Measurements from ENCODE around the gene HOXA6. TPM values are rescaled to one million over a fixed set of nuclear protein-coding genes. Genes with fewer than 3 reads are reported as not detected.

The HOXA6 gene
- total and polyA plus RNA-seq, 9 donors: 4.2 to 10.5 (median 5.6) TPM

DNA sequence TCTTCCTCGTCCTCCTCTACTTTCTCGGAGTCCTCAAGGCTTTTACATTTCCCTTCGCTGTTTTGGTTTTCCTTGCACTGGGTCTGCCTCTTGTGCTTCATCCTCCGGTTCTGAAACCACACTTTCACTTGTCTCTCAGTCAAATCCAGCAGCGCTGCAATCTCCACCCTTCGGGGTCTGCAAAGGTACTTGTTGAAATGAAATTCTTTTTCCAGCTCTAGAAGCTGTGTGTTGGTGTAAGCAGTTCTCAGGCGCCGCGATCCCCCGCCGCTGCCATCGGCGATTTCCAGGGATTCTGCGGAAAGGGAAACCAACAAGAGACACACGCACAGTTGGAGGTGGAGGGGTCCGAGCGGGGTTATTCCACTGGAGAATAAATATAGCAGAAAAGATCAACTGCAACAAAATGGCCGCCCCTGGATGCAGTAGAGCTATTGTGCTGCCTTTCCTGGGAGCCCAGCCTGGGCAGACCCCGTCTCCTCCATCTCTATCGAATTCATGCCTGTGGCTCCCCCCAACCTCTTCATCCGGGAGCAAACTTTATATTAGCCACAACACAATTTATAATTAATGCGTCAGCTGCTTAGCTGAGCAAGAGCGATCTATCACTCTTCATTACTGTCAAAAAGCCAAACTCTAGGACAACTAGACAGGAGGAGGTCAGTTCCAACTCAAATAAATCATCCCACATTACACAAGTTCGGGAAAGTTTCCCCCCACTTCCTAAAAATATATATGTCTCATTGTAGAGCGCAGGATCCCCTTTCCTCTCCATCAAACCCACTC, 46.2 kb downstream of the HOXA6 start:
- Histone ChIP-seq H3K36me3 (ENCODE audit: control insufficient read depth, insufficient read depth, low read length) (peaks cover 6% of the 10 kb centered on the region), H3K27me3 (ENCODE audit: control insufficient read depth, insufficient read depth, low read length) (peaks cover 62% of the 10 kb centered on the region), H3K4me1 (ENCODE audit: control insufficient read depth, insufficient read depth, low read length) (peaks cover 36% of the 10 kb centered on the region), H3K9me3 (replicated peaks; ENCODE audit: control insufficient read depth, low read depth, low read length) (no peaks in the 10 kb centered on the region), H3K27ac (ENCODE audit: low read length) (peak overlapping the region; percentile 52), H3K4me3 (ENCODE audit: low read length) (no peak overlapping the region)
- 63% methylated on average over 17 of the region's 25 CpGs for WGBS (ENCODE audit: insufficient coverage)
- DNase-seq: no peak

DNA sequence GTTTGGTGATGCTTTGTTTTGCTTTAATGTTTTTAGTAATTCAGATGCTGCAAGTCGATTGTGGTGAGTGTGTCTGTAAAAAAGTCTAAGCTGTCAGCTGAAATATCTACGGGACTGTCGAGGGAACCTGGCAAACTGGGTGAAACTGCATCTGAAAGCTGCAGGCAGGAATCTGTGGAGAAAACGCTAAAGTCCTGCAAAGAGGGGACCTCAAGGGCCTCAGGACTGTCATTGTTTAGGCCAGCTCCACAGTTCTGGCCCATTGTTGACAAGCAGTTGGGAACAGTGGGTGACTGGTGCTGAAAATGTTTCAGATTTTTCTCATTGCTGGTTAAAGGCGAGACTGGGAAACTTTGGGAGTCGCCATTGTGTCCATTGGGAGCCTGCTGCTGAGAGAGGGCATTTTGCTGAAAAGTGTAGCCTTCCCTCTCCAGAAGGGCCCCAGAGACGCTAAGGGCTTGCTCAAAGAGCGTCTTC, 46.8 kb downstream of the HOXA6 start:
- peaks cover 30% of the 10 kb centered on the region for H3K4me1 ChIP-seq (ENCODE audit: control insufficient read depth, insufficient read depth, low read length)
- no peak overlapping the region for H3K4me3 ChIP-seq (ENCODE audit: low read length)
- peaks cover 6% of the 10 kb centered on the region for H3K36me3 ChIP-seq (ENCODE audit: control insufficient read depth, insufficient read depth, low read length)
- no peak for DNase-seq
- no peak overlapping the region for H3K27ac ChIP-seq (ENCODE audit: low read length)
- H3K9me3 ChIP-seq (replicated peaks; ENCODE audit: control insufficient read depth, low read depth, low read length): no peaks in the 10 kb centered on the region
- peaks cover 64% of the 10 kb centered on the region for H3K27me3 ChIP-seq (ENCODE audit: control insufficient read depth, insufficient read depth, low read length)
- WGBS (ENCODE audit: insufficient coverage): 73% methylated on average over 7 of the region's 8 CpGs

DNA sequence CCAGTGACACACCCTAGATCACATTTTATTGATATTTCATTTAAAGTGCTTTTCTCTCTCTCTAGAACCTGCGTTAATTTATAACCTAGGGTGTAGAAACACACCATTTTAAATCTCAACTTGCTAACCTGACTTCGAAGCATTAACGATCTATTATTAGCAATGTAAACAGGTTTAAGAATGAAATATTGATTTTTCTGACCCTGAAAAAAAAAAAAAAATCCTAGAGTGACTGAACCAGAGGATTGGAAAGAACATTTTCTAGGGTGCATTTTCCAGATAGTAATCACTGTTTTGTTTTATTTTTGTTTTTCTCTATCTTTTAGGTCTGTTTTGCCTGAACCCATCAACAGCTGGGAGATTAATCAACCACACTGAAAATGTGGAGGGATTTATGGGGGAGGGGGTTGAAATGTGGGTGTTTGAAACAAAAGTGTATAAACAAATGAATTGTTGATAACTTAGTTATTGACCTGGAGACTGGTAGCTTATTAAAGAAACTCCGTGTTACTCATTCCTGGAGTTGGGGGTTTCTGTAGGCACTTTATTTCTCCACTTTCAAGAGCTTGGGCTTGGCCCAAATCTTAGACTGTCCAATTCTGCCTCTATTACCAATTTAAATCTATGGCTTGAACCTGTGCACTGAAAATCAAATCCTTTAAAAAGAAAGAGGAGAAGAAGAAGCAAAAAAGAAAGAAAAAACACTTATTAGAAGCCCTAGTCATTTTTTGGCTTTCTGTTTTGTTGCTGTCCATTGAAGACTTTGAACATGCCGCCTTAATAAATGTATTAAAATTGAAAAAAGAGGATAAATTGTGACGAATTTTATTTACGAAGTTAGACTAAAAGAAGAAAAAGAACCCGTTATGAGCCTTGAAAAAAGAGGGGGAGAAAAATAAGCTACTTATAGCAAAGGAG, 47.9 kb downstream of the HOXA6 start:
- Histone ChIP-seq H3K27ac (ENCODE audit: low read length) (no peak overlapping the region), H3K27me3 (ENCODE audit: control insufficient read depth, insufficient read depth, low read length) (peaks cover 67% of the 10 kb centered on the region), H3K4me3 (ENCODE audit: low read length) (no peak overlapping the region), H3K9me3 (replicated peaks; ENCODE audit: control insufficient read depth, low read depth, low read length) (no peaks in the 10 kb centered on the region), H3K36me3 (ENCODE audit: control insufficient read depth, insufficient read depth, low read length) (peaks cover 6% of the 10 kb centered on the region), H3K4me1 (ENCODE audit: control insufficient read depth, insufficient read depth, low read length) (peaks cover 32% of the 10 kb centered on the region)
- DNase-seq: no peak
- WGBS (ENCODE audit: insufficient coverage): no CpG with 5 or more reads among the region's 8 CpGs

DNA sequence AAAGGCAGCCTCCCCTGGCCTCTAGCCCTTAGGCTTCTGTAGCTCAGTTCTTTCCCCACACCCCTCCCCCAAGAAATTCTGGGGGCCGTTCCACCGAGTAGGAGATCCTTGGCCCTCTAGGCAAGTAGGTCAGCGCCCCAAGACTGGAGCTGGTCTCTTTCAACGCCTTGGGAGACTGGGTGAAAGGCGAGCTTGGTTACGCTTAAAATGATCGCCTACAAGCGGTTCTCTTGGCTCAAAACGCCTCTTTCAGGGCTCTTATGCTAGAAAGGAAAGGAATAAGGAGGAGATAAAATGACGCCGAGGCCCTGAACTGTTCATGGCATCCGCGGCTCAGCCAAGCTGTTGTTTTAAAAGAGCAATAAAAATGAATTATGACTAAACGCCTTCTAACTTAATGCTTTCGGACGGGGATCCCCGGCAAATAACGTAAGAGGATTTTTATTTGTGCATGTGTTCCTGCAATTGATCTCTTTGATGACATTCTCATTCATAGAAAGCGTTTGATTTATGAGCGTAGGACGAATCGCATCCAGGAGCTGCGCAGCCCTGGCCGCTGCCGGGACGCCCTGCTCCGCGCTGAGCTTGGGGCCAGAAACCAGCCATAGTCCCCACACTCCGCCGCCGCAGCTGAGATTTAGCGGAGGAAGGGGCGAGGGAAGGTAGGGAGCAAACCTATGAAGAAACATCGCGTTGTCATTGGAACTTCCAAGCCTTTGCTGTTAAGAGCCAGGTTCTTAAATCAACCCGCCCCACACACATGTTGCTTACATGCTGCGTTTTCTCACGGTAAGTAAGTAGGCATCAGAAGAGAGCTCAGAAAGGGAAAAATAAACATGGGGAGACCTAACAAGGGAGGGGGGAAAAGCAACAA, 48.8 kb downstream of the HOXA6 start:
- Histone ChIP-seq H3K27ac (ENCODE audit: low read length) (peak overlapping the region; percentile 76), H3K27me3 (ENCODE audit: control insufficient read depth, insufficient read depth, low read length) (peaks cover 65% of the 10 kb centered on the region)

DNA sequence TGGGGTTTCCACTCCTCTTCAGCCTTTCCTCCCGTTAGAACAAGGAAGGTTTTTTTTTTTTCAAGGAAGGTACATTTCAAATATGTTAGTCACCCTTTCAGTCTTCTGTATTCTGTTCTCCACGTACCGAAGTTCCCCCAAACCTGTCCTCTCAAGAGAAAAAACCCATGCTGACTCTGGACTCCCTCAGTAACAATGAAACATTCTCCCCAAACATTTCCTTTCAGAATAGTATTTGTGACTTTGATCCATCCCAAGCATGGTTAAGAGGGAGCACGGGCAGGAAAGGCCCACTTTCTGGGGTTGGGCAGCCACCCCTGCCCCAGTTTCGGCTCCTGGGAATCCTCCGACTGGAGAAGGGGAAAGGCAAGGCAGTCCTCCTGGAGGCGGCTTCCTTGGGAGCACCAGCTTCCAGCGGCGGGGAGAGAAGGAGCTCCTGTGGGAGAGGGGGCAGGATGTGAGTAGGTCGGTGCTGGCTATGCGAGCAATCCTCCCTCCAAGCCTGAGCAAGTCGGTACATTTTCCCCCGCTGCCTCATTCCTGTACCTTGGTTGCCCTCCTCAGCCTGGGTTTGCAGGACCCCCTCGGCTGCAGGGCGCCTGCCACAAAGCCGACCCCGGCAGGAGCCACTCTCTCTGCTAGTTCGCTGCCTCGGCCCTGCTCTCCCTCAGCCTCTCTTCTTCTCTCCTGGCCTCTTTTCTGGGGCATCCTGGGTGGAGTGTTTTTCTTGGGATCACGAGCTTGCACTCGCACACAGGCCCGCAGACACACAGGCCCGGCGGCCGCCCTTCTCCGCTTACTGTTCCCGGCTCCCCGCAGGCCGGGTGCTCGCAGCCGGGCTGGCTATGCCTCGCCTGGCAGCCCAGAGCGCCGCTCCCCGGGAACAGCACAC, 49.6 kb downstream of the HOXA6 start:
- Histone ChIP-seq H3K27me3 (ENCODE audit: control insufficient read depth, insufficient read depth, low read length) (peaks cover 57% of the 10 kb centered on the region), H3K36me3 (ENCODE audit: control insufficient read depth, insufficient read depth, low read length) (peaks cover 4% of the 10 kb centered on the region), H3K9me3 (replicated peaks; ENCODE audit: control insufficient read depth, low read depth, low read length) (no peaks in the 10 kb centered on the region), H3K27ac (ENCODE audit: low read length) (peak overlapping the region; percentile 76), H3K4me1 (ENCODE audit: control insufficient read depth, insufficient read depth, low read length) (peaks cover 26% of the 10 kb centered on the region), H3K4me3 (ENCODE audit: low read length) (peak overlapping the region; percentile 20)
- no peak for DNase-seq
- 16% methylated on average over 19 of the region's 35 CpGs for WGBS (ENCODE audit: insufficient coverage)

More for the DNA sequence above, 48.8 kb downstream of the HOXA6 start:
- peaks cover 28% of the 10 kb centered on the region for H3K4me1 ChIP-seq (ENCODE audit: control insufficient read depth, insufficient read depth, low read length)
- H3K4me3 ChIP-seq (ENCODE audit: low read length): peak overlapping the region; percentile 20
- WGBS (ENCODE audit: insufficient coverage): 52% methylated on average over 21 of the region's 38 CpGs
- peaks cover 6% of the 10 kb centered on the region for H3K36me3 ChIP-seq (ENCODE audit: control insufficient read depth, insufficient read depth, low read length)
- DNase-seq: peak; percentile 71
- no peaks in the 10 kb centered on the region for H3K9me3 ChIP-seq (replicated peaks; ENCODE audit: control insufficient read depth, low read depth, low read length)

DNA sequence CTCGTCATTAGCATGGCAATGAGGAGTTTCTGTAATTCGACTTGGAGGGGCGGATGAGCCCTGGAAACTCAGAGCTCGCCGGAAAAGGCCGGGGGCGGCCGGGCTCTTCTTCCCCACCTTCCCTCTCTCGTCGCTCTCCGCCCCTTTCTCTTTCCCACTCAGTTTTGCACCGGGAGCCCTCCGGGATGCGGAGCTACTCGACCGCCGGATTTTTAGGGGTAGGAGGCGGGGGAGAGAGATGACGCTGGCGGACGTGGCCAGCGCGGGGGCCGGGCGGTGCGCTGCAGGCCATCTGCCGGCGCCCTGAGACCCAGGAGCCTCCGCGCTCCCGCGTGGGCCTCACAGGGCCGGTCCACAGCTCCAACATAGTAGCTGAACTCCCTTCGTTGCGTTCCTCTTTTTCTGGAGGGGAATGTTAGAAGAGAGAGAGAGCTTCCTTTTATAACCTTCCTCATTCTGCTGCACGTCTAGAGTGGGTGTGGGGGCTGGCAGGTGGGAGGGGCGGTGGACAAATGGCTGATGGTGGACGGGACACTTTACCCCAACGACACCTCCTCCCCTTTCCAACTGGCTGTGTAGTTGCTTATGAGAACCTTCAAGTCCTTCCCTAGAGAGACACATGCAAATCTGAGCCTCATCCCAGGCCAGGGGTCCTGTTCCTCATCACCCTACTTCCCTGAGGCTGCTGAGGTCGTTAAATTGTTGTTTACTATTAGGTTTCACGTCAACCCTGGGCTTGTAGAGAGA, 50.6 kb downstream of the HOXA6 start:
- H3K27ac ChIP-seq (ENCODE audit: low read length): peak overlapping the region; percentile 95
- peaks cover 26% of the 10 kb centered on the region for H3K4me1 ChIP-seq (ENCODE audit: control insufficient read depth, insufficient read depth, low read length)
- WGBS (ENCODE audit: insufficient coverage): 0% methylated on average over 11 of the region's 41 CpGs
- H3K9me3 ChIP-seq (replicated peaks; ENCODE audit: control insufficient read depth, low read depth, low read length): no peaks in the 10 kb centered on the region
- peak overlapping the region; percentile 78 for H3K4me3 ChIP-seq (ENCODE audit: low read length)
- peaks cover 56% of the 10 kb centered on the region for H3K27me3 ChIP-seq (ENCODE audit: control insufficient read depth, insufficient read depth, low read length)
- peak; percentile 88 for DNase-seq
- H3K36me3 ChIP-seq (ENCODE audit: control insufficient read depth, insufficient read depth, low read length): peaks cover 4% of the 10 kb centered on the region

DNA sequence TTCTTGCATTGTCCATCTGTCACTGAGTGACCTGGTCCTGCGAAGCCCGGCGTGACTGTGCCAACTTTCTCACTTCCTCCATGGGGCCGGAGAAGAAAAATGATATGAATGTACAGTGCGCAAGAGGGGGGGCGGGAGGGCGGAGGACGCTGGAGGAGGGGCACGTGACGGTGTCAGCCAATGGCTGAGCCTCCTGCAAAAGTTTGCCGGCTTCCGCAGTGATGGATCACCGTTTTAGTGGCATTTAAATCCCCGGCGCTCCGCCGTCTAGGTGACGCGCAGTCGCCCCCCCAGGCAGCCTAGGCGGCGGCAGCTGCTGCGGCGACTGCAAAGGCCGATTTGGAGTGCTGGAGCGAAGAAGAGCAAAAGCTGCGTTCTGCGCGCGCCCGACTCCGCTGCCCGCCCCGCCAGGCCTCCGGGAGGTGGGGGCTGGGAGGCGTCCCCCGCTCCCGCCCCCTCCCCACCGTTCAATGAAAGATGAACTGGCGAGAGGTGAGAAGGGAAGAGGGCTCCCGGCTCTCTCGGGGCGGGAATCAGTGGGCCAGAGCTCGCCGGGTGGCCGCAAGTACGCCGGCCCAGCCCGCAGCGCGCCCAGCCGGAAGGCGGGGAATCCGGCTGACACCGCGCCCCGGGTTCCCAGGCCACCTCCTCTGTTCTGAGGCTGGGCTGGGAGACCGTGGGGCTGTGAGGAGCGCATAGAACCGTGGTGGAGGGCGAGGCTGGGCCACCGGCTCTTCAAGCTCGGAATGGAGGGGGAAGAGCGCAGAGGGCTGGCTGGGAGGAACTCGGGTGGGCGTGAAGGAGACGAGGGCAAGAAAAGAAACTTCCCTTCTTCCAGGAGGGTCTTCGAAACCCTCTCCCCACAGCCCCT, 51.4 kb downstream of the HOXA6 start, which contains the start of gene HOXA1:
Gene HOXA1 (minus strand): TSS at position 104 of the 871 bp plus-strand sequence. CDS start 88 bp downstream, at position 16.
- H3K27me3 ChIP-seq (ENCODE audit: control insufficient read depth, insufficient read depth, low read length): peaks cover 52% of the 10 kb centered on the region
- H3K27ac ChIP-seq (ENCODE audit: low read length): peak within 1 kb of the TSS; percentile 95
- DNase-seq: peak; percentile 91
- H3K9me3 ChIP-seq (replicated peaks; ENCODE audit: control insufficient read depth, low read depth, low read length): no peaks in the 10 kb centered on the region
- H3K4me1 ChIP-seq (ENCODE audit: control insufficient read depth, insufficient read depth, low read length): peaks cover 24% of the 10 kb centered on the region
- H3K4me3 ChIP-seq (ENCODE audit: low read length): peak within 1 kb of the TSS; percentile 78
- H3K36me3 ChIP-seq (ENCODE audit: control insufficient read depth, insufficient read depth, low read length): peaks cover 4% of the 10 kb centered on the region
- WGBS (ENCODE audit: insufficient coverage): 0% methylated on average over 49 of the region's 68 CpGs
